ENCODE results near the gene RAB15.

The RAB15 gene

GRCh38 chr14:64990296-64990695, 18.2 kb upstream of the RAB15 start:
- DNase-seq (ENCODE audit: low spot score): no peak

DNA sequence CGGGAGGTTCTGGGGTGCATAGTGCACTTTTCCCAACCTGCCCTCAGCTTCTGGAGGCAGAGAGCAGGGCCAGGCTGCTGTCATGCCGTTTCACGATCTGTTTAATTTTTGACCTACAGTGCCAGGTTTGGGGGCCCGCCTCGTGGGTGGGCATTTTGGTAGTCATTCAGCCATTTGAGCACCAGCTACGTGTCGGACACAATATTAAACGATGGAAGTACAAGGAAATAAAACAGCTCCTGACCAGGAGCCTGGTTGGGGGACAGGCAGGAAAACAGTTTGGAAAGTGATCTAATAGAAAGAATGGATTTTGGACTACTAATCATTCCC, 15.3 kb upstream of the RAB15 start:
- DNase-seq (ENCODE audit: low spot score): no peak

- peak; percentile 98 for DNase-seq (ENCODE audit: low spot score)
Measured at GRCh38 chr14:64986648-64987437, 14.7 kb upstream of the RAB15 start, which contains the start of gene FNTB. TSS of gene FNTB (plus strand) at chr14:64986895. CDS start at chr14:64986954, 59 bp downstream.

GRCh38 chr14:64983439-64984310, 11.5 kb upstream of the RAB15 start:
- no peak for DNase-seq (ENCODE audit: low spot score)

DNA sequence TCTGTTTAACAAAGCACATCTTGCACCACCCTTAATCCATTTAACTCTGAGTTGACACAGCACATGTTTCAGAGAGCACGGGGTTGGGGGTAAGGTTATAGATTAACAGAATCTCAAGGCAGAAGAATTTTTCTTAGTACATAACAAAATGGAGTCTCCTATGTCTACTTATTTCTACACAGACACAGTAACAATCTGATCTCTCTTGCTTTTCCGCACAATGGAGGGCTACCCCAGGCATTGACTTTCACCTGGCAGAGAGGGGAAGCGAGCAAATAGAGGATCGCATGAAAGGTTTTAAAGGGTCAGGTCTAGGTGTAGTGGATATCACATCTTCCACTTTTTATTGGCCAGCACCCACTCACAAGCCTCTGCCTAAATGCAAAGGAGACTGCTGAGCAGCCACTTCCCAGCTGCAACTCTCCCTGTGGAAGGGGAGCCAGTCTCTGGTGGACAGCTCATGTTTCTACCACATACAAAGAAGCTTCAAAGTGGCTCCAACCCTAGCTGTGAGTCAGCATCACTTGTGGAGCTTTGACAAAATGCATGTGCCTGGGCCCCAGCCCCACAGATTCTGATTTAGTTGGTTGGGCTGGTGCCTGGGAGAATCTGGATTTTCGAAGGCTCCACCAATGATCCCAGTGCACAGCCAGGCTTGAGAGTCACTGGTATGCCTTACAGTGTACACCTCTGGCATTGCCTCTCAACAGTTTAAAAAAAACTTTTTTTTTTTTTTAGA, 7.4 kb upstream of the RAB15 start:
- no peak for DNase-seq (ENCODE audit: low spot score)

DNA sequence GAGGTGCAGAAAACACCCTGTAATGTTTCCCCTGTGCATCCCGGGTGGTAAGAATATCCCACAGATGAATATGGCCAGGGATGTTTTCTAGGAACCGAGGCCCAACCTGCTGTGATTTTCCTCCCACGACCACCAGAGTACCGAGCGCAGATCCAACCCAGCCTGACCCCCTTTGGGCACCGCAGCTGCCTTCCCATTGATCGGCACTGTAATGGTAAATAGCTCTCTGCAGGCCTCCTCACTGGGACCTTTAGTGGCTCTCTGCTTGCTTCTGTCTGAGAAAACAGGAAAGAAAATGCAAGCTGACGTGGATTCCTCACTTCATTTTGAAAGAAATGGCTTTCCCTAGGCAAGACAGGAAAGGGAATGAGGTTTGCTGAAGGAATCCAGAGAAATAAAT, 2.4 kb upstream of the RAB15 start:
- DNase-seq (ENCODE audit: low spot score): no peak

DNA sequence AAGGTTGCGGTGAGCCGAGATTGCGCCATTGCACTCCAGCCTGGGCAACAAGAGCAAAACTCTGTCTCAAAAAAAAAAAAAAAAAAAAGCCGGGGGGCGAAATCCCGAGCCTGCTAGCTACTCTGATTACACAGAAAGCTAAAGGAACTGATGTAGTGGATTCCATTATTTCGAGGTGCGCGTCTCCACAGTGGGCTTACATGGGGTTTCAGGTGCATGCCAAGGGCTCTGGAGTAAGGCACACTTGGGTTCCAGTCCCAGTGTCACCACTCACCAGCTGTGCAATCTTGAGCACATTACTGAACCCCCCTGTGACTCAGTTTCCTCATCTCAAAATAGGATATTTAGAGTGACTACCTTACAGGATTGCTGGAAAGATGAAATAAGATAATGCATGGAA, 1.7 kb upstream of the RAB15 start:
- DNase-seq (ENCODE audit: low spot score): no peak

- no peak for DNase-seq (ENCODE audit: low spot score)
Measured at GRCh38 chr14:64973026-64973442, 898 bp upstream of the RAB15 start.

GRCh38 chr14:64971491-64971942, 619 bp downstream of the RAB15 start:
- no peak for DNase-seq (ENCODE audit: low spot score)

- DNase-seq (ENCODE audit: low spot score): no peak
Measured at GRCh38 chr14:64970776-64971477, 1.2 kb downstream of the RAB15 start.

GRCh38 chr14:64970041-64970440, 2.1 kb downstream of the RAB15 start:
- DNase-seq (ENCODE audit: low spot score): no peak

GRCh38 chr14:64968651-64969050, 3.5 kb downstream of the RAB15 start:
- no peak for DNase-seq (ENCODE audit: low spot score)

- no peak for DNase-seq (ENCODE audit: low spot score)
Measured at GRCh38 chr14:64968167-64968566, 4.0 kb downstream of the RAB15 start.

DNA sequence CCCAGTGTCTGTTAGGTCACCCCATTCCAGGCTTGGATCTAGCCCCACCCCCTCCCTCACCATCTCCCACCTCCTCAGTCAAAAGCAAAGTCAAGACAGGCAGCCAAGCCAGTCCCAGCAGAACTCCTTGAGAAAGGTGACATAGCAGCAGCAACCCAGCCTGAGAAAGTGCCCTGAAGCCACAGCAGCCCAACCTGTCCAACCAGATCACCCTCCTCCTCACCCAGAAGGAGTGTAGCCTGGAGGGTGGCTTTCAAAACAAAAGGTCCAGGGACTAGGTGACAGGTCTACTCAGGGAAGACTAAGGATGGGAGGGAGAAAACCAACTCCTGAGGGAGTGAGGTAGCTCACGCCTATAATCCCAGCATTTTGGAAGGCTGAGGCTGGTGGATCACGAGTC, 5.2 kb downstream of the RAB15 start:
- DNase-seq (ENCODE audit: low spot score): no peak

DNA sequence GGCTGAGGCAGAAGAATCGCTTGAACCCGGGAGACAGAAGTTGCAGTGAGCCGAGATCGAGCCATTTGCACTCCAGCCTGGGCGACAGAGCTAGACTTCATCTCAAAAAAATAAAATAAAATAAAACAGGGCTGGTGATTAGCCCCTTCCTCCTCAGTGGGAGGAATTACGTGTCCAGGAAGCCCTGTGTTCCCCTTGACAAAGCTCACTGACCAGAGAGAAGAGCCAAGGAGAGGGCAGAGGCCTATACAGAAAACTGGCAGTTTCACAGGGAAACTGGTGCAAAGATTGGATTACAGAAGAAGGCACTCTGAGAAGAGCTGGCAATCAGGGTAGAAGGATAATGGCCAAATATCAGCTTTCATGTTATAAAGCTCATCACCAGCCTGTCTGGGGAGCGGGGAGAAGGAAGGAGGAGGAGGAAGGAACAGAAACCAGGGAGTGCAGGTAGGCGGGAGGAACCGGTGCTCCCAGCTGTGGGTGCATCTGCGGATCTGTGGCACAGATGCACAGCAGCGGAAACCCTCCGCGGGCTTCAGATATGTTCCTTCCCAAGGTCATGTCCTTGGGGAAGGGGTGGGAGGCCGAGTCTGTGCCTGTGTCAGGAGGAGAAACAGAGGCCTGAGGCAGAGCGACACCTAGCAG, 6.7 kb downstream of the RAB15 start:
- no peak for DNase-seq (ENCODE audit: low spot score)

- no peak for DNase-seq (ENCODE audit: low spot score)
Measured at GRCh38 chr14:64963611-64964010, 8.5 kb downstream of the RAB15 start.

DNA sequence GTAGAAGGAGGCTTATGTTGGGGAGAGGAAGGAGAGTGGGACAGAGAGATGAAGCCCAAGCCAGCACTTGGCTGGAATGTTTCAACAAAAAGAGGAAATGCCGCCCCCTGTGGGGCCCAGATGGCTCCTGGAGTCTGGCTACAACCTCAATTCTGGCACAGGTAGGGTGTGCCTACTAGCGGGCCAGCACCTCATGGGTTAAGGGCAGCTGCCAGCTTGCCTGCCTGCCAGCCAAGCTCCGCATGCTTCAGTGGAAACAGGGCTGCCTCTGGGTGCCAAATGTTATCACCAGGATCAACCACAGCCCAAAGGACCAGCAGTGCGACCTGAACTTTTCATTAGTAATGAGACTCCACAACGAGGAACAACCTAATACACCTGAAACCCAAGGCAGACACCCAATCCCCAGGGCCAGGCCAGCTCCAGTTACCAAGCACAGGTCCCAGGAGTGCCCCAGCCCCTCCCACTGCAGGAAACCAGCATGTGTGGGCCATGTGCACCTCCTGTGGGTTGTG, 11.3 kb downstream of the RAB15 start:
- no peak for DNase-seq (ENCODE audit: low spot score)

DNA sequence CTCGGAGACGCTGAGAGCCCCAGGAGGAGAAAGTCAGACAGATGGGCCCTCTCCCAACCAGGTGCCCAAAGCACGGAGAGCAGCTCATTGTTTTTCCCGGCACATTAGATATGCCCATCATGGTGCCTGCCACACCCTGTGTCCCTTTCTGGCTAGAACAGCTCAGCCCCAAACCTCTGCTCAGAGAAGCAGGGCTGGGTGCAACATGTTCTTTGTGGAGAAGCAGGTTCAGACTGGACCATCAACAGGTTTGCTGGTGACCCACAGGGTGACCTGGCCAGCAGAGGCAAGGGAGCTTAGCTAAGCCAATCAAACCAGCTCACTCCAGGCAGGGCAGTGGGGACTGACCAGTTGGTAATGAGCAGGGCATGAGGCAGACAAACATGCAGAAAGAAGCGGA, 13.4 kb downstream of the RAB15 start:
- DNase-seq (ENCODE audit: low spot score): no peak

- no peak for DNase-seq (ENCODE audit: low spot score)
Measured at GRCh38 chr14:64958201-64958600, 13.9 kb downstream of the RAB15 start.

DNA sequence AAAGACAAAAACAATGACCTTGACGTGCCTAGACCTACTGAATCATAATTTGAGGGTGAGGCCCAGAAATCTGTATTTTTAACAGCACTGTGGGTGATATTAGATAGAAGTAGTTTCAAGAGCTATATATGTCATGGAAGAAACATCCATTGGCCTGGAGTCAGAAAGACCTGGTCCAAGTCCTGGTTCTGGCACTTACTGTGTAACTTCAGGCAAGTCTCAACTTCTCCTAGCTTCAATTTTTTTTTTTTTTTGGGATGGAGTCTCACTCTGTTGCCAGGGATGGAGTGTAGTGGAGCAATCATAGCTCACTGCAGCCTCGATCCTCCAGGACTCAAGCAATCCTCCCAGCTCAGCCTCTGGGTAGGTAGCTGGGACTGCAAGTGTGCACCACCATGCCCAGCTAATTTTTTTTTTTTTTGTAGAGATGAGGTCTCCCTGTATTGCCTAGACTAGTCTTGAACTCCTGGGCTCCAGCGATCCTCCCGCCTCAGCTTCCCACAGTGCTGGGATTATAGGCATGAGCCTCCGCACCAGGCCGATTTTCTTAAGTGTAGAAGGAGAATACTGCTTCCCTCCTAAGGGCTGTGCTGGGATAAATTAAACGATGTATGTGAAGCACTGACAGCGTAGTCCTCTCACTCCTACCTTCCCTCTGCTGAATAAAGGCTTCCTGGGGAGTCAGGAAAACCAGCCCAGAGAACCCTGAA, 15.3 kb downstream of the RAB15 start:
- no peak for DNase-seq (ENCODE audit: low spot score)
